Measurements from ENCODE around the gene ZNF423. TPM values are rescaled to one million over a fixed set of nuclear protein-coding genes. Genes with fewer than 3 reads are reported as not detected.

Gene ZNF423
- total and polyA plus RNA-seq, 2 experiments from 2014 or later = 14.9 to 41.8 TPM

DNA sequence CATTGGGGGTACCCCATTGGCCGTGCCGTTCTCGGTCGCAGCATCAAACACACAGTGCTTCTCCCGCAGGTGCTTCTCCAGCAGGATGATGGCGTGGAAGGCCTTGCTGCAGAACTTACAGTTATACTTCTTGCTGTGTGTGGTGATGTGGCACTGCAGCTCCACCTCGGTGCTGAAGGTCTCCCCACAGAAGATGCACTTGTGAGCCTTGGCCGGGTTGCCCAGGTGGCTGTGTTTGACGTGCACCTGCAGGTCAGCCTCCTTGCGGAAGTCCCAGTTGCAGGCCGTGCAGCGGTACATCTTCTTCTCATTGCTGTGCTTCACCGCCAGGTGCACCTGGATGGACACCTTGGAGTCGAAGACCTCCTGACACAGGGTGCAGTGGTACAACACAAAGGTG, 219.3 kb downstream of the ZNF423 start:
- Mint-ChIP-seq H3K9me3 (peaks cover 2% of the 10 kb centered on the region; the same call in 1 of the 3 replicates), H3K27me3 (ENCODE audit: insufficient read depth, low read depth, poor library complexity) (peaks cover 17% of the 10 kb centered on the region), H3K4me3 (no peak overlapping the region), H3K36me3 (ENCODE audit: low read depth) (peaks cover 34% of the 10 kb centered on the region), H3K27ac (no peak overlapping the region), H3K4me1 (peaks cover 38% of the 10 kb centered on the region)
- H3K4me1 ChIP-seq (ENCODE audit: insufficient read depth) = peaks cover 17% of the 10 kb centered on the region
- ATAC-seq (no peak), DNase-seq (ENCODE audit: low spot score) (no peak)
- no peaks in the 10 kb centered on the region for H3K9me2 ChIP-seq (ENCODE audit: insufficient read depth)
- no peaks in the 10 kb centered on the region for H3K79me2 ChIP-seq (replicated peaks; ENCODE audit: insufficient read depth)
- no peak overlapping the region for H3K4me2 ChIP-seq
- H4K20me1 ChIP-seq (replicated peaks; ENCODE audit: insufficient read depth) = no peaks in the 10 kb centered on the region; the same call in 1 of the 2 replicates
- TF ChIP-seq STAT1 (IDR thresholded peaks at IDR 0.05; ENCODE audit: unreplicated experiment) = no peak
- no peaks in the 10 kb centered on the region for H3K36me3 ChIP-seq (ENCODE audit: insufficient read depth)
- no peak overlapping the region for H2AFZ ChIP-seq
- H3F3A ChIP-seq (replicated peaks; ENCODE audit: low read depth) = no peaks in the 10 kb centered on the region
- no peak overlapping the region for H3K4me3 ChIP-seq
- no peak overlapping the region for H3K27ac ChIP-seq (ENCODE audit: low read depth)
- no peaks in the 10 kb centered on the region for H3K27me3 ChIP-seq (ENCODE audit: insufficient read depth)

DNA sequence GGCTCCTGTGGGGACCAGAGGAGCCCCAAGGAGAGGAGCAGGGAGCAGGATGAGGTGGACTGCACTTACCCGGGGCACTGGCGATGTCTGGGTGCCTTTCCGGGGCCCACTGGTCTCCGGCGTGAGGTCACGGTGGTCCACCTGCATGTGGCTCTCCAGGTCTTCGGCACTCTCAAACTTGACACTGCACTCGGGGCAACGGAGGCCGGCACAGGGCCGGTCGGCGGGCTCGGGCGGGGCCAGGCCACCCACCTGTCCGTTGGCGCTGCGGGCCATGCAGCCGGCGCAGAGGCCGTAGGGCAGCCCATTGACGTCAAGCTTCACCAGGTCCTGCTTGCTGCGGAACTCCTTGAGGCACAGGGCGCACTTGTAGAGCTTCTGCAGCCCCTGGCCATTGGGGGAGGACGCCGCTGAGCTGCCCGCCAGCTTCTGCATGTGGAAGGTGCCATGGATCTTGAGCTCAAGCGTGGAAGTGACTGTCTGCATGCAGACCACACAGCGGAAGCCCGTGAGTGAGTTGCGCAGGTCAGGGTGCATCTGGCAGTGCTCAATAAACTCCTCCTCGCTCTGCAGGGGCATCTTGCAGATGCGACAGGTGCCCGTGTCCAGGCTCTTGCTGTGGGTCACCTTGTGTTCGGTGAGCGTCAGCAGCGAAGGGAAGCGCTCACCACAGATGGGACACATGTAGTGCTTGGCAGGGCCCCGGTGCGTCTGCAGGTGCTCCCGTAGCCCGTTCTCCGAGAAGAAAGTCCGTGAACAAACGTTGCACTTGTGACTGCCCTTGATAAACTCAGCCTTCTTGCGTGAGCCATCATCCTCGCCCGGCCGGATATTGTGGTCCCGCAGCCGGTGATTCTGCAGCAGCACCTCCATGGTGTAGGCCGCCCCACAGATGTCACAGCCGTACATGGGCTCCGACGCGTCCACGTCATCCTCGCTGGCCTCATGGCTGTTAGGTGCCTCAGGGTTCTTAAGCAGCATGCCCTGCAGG, 220.0 kb downstream of the ZNF423 start:
- no peak overlapping the region for H3K27ac Mint-ChIP-seq
- Histone ChIP-seq H3K4me3 (no peak overlapping the region), H3K4me2 (no peak overlapping the region), H3K9me2 (ENCODE audit: insufficient read depth) (no peaks in the 10 kb centered on the region), H3K27ac (ENCODE audit: low read depth) (no peak overlapping the region), H3K79me2 (replicated peaks; ENCODE audit: insufficient read depth) (no peaks in the 10 kb centered on the region), H3K4me1 (ENCODE audit: insufficient read depth) (peaks cover 9% of the 10 kb centered on the region; the same call in 1 of the 2 replicates), H3F3A (replicated peaks; ENCODE audit: low read depth) (no peaks in the 10 kb centered on the region), H3K27me3 (ENCODE audit: insufficient read depth) (no peaks in the 10 kb centered on the region), H3K36me3 (ENCODE audit: insufficient read depth) (no peaks in the 10 kb centered on the region), H2AFZ (no peak overlapping the region), H4K20me1 (replicated peaks; ENCODE audit: insufficient read depth) (no peaks in the 10 kb centered on the region; the same call in 1 of the 2 replicates)
- ATAC-seq (no peak), DNase-seq (ENCODE audit: low spot score) (no peak)
- no peak overlapping the region for H3K4me3 Mint-ChIP-seq
- H3K4me1 Mint-ChIP-seq = peaks cover 30% of the 10 kb centered on the region
- peaks cover 2% of the 10 kb centered on the region; the same call in 1 of the 3 replicates for H3K9me3 Mint-ChIP-seq
- peaks cover 17% of the 10 kb centered on the region for H3K27me3 Mint-ChIP-seq (ENCODE audit: insufficient read depth, low read depth, poor library complexity)
- peaks cover 34% of the 10 kb centered on the region for H3K36me3 Mint-ChIP-seq (ENCODE audit: low read depth)
- TF ChIP-seq CREB1 (CRISPR knock-in tag; IDR thresholded peaks at IDR 0.05; ENCODE audit: low read depth) (no peak), JUNB (IDR thresholded peaks at IDR 0.05; ENCODE audit: unreplicated experiment) (no peak), ZNF331 (CRISPR knock-in tag; IDR thresholded peaks at IDR 0.05; ENCODE audit: low read depth) (no peak), POLR2AphosphoS5 (IDR thresholded peaks at IDR 0.05; ENCODE audit: low read depth) (no peak), EZH2phosphoT487 (IDR thresholded peaks at IDR 0.05; ENCODE audit: unreplicated experiment) (no peak), ZNF114 (CRISPR knock-in tag; IDR thresholded peaks at IDR 0.05) (no peak), EZH2 (IDR thresholded peaks at IDR 0.05; ENCODE audit: low read depth, unreplicated experiment) (no peak)
- TF ChIP-seq, protein P1, sequence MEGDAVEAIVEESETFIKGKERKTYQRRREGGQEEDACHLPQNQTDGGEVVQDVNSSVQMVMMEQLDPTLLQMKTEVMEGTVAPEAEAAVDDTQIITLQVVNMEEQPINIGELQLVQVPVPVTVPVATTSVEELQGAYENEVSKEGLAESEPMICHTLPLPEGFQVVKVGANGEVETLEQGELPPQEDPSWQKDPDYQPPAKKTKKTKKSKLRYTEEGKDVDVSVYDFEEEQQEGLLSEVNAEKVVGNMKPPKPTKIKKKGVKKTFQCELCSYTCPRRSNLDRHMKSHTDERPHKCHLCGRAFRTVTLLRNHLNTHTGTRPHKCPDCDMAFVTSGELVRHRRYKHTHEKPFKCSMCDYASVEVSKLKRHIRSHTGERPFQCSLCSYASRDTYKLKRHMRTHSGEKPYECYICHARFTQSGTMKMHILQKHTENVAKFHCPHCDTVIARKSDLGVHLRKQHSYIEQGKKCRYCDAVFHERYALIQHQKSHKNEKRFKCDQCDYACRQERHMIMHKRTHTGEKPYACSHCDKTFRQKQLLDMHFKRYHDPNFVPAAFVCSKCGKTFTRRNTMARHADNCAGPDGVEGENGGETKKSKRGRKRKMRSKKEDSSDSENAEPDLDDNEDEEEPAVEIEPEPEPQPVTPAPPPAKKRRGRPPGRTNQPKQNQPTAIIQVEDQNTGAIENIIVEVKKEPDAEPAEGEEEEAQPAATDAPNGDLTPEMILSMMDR (conservative IDR thresholded peaks at IDR 0.05; ENCODE audit: low read depth in 2 of 2) = no peak
- TF ChIP-seq, protein P2, sequence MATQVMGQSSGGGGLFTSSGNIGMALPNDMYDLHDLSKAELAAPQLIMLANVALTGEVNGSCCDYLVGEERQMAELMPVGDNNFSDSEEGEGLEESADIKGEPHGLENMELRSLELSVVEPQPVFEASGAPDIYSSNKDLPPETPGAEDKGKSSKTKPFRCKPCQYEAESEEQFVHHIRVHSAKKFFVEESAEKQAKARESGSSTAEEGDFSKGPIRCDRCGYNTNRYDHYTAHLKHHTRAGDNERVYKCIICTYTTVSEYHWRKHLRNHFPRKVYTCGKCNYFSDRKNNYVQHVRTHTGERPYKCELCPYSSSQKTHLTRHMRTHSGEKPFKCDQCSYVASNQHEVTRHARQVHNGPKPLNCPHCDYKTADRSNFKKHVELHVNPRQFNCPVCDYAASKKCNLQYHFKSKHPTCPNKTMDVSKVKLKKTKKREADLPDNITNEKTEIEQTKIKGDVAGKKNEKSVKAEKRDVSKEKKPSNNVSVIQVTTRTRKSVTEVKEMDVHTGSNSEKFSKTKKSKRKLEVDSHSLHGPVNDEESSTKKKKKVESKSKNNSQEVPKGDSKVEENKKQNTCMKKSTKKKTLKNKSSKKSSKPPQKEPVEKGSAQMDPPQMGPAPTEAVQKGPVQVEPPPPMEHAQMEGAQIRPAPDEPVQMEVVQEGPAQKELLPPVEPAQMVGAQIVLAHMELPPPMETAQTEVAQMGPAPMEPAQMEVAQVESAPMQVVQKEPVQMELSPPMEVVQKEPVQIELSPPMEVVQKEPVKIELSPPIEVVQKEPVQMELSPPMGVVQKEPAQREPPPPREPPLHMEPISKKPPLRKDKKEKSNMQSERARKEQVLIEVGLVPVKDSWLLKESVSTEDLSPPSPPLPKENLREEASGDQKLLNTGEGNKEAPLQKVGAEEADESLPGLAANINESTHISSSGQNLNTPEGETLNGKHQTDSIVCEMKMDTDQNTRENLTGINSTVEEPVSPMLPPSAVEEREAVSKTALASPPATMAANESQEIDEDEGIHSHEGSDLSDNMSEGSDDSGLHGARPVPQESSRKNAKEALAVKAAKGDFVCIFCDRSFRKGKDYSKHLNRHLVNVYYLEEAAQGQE (IDR thresholded peaks at IDR 0.05; ENCODE audit: unreplicated experiment) = no peak
- TF ChIP-seq, protein P3, sequence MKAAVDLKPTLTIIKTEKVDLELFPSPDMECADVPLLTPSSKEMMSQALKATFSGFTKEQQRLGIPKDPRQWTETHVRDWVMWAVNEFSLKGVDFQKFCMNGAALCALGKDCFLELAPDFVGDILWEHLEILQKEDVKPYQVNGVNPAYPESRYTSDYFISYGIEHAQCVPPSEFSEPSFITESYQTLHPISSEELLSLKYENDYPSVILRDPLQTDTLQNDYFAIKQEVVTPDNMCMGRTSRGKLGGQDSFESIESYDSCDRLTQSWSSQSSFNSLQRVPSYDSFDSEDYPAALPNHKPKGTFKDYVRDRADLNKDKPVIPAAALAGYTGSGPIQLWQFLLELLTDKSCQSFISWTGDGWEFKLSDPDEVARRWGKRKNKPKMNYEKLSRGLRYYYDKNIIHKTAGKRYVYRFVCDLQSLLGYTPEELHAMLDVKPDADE (IDR thresholded peaks at IDR 0.05) = no peak
